GM18526 (cell line): ENCODE data around the gene MYLK4.

Source experiments
- POLR2A ChIP-seq: IDR thresholded peaks from 3 replicates; pipeline ENCODE4 v1.6.1; 2011; ENCODE audit not compliant: insufficient read length; ENCODE audit errors: extremely low read depth

MYLK4 gene

GRCh38 chr6:2614155-2614554 is 136.6 kb downstream of the MYLK4 start:
- TF ChIP-seq POLR2A: no peak
